COLO668 (cell line): ENCODE data around the gene REV3L.

Experiments
- DNase-seq: peaks from one replicate; lab custom pipeline; 2025; ENCODE audit not compliant: unreplicated experiment; lab: John Stamatoyannopoulos, UW

REV3L gene

GRCh38 chr6:111469543-111469942 lies 13.5 kb downstream of the REV3L start:
- no peak for DNase-seq

DNA sequence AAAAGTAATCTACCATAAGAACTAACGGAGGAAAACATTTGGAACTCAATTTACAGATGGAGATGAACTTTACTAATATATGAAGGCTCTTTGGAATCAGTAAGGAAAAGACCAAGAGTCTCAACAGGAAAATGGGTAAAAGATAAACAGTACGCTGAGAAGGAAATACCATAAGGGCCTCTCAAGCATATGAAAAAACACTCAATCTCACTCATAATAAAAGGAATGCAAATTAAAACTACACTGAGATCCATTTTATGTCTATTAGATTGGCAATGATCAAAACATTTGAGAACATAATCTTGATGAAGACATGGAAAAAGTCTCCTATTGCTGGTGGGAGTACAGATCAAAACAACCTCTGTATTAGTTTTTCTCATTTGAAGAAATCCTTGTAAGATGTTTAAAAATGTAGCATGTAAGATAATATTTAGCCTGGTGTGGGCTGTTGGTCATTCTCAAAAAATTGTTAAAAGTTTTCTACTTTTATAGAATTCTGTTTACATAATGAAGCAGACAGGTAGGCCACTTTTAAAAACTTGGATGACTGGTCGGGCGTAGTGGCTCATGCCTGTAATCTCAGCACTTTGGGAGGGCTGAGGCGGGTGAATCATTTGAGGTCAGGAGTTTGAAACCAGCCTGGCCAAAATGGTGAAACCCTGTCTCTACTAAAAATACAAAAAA lies 14.5 kb downstream of the REV3L start:
- DNase-seq = no peak

DNA sequence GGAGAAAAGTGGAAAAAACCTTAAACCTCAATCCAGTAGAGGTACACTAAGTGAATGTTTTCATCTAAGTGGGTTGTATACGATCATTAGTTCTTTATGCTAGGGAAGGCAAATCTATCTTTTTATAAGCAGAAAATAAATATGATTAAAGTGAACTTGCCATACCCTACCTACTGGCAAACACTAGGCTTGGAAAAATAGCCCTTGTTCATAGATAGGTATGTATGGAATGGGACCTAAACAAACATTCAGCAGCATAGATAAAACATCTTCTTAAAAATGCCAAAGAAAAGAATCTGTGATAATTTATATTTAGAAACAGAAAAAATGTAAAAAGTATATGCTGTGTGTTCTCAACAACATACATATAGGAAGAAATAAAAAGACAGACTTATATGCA lies 18.8 kb downstream of the REV3L start:
- no peak for DNase-seq

DNA sequence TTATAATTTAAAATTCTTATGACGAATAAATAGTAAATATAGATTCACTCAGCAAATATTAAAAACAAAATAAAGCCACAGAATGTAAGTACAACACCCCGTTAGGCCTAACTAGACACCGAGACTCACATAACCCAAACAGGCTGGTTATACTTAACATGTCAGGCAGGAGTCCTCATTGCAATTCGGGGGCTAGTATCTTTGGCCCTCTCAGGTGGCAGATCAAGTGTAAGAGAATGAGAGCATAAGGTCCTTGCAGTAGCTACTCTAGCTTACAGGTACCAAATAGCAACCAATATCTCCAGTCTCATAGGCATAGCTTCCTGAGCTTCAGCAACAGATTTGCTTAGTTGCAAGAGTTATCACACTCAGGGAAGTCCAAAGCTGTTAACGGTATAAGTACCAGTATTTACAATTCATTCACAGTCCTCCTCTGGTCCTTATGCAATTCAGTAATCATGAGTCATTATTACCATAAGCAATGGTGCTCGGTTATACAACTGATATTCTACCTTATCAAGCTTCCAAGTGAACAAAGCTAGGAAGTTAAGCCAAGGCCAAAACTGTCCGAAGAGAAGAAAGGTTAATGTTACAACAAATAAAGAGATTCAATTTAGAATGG lies 20.1 kb downstream of the REV3L start:
- DNase-seq = no peak

DNA sequence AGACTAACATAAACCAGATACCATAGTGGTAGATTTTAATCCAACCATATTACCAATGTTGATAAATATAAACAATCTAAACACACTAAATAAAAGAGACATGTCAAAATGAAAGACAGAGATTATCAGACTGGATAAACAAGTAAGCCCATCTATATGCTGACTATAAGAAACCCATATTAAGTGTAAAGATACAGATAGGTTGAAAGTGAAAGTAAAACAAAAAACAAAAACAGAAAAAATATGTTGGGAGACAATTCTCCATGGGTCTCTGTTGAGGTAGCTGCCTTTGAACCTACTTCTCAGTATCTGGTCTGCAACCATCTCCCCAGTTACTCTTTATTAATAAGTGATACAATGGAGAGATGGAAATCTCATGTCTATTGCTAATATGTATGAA lies 21.2 kb downstream of the REV3L start:
- DNase-seq = no peak

GRCh38 chr6:111458670-111459232 lies 24.3 kb downstream of the REV3L start:
- no peak for DNase-seq

DNA sequence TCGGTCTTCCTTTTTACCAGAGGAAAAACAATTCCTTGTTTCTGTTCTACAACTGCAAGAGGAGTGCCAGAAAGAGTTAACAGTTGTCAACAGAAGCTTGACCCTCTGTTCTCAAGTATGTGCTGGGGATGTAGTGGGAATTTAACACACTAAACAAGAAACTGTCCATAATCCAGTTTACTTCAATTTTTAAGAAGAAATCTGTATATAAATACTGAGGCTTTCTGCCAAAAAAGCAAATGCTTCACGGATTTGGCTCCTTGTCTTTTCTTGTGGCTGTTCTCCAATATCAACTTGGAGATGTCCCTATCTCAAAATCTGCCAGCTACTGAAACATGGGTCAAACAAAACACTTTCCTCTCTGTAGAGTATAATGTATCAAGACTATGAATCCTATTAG lies 26.8 kb downstream of the REV3L start:
- no peak for DNase-seq

- DNase-seq = no peak
Observed at GRCh38 chr6:111450636-111451035, 32.4 kb downstream of the REV3L start.

DNA sequence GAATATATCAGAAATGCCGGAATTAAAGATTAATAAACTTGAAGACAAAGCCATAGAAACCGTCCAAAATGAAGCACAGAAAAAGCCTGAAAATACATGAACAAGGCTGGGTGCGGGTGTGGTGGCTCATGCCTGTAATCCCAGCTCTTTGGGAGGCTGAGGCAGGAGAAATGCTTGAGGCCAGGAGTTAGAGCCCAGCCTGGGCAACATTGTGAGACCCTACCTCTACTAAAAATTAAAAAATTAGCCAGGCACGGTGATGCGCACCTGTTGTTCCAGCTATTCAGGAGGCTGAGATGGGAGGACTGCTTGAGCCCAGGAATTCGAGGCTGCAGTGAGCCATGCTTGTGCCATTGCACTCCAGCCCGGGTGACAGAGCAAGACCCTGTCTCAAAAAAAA lies 32.9 kb downstream of the REV3L start:
- no peak for DNase-seq

DNA sequence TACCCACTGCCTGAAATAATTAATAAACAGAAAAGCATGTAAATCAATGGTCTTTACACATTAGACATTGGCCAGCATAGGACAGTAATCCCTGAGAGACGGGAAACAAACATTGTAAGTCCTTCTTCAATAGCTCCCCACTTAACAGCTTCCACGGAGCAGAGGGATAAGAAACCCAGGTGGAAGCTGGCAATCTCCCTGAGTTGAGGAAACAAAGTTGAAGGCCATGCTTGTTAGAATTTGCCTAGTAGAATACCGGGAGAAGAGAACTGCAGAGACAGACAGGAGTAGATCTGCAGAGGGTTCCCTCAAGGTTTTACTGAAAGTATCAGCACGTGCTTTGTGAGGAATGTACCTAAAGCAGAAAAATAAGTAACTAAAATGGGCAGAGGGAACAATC lies 33.9 kb downstream of the REV3L start:
- DNase-seq = no peak

DNA sequence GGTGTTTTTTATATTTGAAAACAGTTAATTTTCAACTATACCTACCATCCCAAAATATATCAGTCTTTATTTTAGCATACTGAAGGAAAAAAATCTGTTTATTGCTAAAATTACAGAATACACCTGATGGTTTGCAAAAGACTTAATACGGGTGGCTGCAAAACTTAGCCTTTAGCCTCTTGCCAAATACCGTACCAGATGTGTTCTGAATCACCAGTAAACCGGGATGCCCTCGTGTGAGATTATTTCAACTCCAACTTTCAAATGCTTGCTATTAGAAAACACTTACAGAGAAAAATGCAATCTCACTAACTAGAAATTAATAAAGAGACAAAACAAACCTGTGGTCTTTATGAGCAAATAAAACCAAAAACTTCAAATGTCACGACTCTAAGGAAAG lies 36.0 kb downstream of the REV3L start:
- DNase-seq = no peak

DNA sequence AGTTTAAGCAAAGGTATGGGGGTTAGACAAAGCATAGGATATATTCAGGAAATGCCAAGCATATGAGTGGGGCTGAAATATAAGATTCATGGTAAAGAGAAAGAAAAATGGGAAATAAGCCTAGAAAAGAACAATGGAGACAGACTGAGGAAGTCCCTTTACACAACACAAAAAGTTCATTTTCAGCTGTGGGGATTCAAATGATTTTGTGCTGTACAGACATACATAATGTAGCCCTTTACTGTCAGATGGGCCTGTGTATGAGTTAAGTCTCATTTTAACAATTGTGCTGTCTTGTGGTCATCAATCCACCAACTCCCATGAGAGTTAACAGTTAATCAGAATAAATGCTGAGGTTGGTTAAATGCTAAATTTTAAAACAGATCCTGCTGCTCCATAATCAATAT lies 37.2 kb downstream of the REV3L start:
- DNase-seq = no peak

DNA sequence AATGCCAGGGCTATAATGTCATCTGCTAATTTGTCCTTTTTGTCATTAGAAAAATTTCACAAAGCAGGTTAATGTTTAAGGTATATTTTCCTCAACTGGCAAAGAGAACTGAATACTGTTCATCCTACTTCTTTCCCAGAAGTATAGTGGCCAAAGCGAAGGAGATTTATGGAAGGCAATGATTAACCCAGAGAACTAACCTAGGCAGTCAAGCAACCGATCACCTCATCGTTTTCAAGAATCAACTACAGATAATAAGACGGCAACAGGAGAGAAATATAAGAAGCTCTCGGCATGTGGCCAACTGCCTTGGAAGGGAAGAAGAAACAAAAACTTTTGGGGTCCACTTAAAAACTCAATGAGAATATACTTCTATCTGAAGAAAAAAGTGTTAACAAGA lies 38.2 kb downstream of the REV3L start:
- DNase-seq = no peak

GRCh38 chr6:111441678-111442243 lies 41.3 kb downstream of the REV3L start:
- no peak for DNase-seq

- DNase-seq = no peak
Observed at GRCh38 chr6:111439171-111439570, 43.8 kb downstream of the REV3L start.

- DNase-seq = no peak
Observed at GRCh38 chr6:111437573-111437972, 45.4 kb downstream of the REV3L start.

DNA sequence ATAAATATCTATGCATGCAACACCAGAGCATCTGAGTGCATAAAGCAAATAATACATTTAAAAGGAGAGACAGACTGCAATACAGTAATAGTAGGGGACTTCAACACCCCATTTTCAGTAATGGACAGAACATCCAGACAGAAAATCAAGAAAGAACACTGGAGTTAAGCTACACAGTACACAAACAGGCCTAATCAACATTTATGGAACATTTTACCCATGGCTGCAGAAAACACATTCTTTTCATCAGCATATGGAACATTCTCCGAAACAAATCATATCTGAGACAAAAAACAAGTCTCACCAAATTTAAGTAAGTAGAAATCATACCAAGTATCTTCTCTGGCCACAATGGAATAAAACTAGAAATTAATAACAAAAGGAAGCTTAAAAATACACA lies 50.5 kb downstream of the REV3L start:
- DNase-seq = no peak

DNA sequence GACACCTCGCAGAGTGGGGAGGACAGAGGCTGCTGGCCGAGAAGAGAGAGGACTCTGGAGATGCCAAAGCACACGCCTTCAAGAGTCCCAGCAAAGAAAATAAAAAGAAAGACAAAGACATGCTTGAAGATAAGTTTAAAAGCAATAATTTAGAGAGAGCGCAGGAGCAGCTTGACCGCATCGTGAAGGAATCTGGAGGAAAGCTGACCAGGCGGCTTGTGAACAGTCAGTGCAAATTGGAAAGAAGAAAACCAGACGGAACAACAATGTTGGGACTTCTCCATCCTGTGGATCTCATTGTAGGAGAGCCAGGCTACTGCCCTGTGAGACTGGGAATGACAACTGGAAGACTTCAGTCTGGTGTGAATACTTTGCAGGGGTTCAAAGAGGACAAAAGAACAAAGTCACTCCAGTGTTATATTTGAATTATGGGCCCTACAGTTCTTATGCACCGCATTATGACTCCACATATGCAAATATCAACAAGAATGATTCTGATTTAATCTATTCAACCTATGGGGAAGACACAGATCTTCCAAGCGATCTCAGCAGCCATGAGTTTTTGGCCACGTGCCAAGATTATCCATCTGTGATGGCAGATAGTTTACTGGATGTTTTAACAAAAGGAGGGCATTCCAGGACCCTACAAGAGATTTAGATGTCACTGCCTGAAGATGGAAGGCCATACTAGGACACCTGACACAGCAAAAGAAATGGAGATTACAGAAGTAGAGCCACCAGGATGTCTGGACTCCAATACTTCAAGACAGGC lies 52.2 kb downstream of the REV3L start:
- DNase-seq = no peak

GRCh38 chr6:111429571-111429970 lies 53.4 kb downstream of the REV3L start:
- no peak for DNase-seq

DNA sequence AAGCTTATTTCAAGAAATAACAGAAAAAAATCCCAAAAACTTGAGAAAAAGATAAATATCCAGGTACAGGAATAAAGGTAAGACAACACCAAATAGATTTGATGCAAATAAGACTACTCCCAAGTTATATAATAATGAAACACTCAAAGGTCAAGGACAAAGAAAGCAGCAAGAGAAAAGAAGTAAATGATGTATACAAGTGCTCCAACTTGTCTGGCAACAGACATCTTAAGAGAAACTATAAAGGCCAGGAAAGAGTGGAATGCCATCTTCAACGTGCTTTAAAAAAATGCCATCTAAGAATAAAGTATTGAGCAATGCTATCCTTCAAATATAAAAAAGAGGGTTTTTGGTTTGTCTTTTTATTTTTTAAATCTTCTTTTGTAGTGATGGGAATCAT lies 54.2 kb downstream of the REV3L start:
- no peak for DNase-seq

DNA sequence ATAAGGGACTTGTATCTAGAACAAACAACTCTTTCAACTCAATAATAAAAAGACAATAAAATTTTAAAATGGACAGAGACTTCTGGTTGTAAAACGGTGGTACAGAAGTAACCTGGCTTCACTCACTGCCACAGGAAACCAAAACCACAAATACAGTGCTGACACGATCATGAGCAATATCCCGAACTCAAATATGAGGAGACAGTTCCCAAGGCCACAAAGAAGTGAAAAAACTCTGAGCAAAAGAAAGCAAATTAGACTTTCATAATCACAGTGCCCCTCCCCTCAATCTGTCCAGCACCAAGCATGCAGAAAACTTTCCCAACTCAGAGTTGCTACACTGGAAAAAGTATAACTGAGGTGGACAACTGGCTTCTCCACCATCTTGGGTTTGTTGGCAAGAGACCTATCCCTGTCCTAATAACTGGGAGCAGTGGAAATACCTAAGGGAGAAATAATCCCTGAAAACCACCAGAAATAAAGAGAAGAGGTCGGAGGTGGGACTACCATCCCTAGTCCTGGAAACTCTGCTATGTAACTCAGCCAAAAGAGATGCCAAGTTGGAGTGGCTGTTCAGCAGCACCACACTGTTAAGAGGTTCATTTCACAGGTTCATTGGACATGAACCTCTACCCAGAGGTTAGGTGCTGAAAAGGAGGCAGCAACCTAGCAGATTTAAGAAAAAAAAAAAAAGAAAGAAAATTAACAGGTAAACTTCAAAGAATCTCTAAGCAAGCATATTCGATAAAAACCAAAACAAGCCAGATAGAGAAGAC lies 55.5 kb downstream of the REV3L start:
- no peak for DNase-seq
